GM13976 (cell line): Measurements from ENCODE around the gene GID8.

Source experiments
- DNase-seq: peaks from one replicate; pipeline ENCODE4 v3.0.0; 2012; ENCODE audit warnings: low spot score
- in situ Hi-C: fragments of 300-500 bp; cut with MboI; formaldehyde crosslinking; loops from one replicate; pipeline ENCODE4 v1.12.0; 2022; ENCODE audit warnings: low sequenced_read_pairs, mixed read lengths, inconsistent platforms; ENCODE audit not compliant: unreplicated experiment
- TF ChIP-seq, protein P1 (sequence below): IDR thresholded peaks from 2 replicates; pipeline ENCODE4 v1.5.1; 2012; ENCODE audit warnings: borderline replicate concordance, mild to moderate bottlenecking; ENCODE audit not compliant: insufficient read depth; ENCODE audit errors: extremely low read depth, missing control alignments, control extremely low read depth

The GID8 gene

DNA sequence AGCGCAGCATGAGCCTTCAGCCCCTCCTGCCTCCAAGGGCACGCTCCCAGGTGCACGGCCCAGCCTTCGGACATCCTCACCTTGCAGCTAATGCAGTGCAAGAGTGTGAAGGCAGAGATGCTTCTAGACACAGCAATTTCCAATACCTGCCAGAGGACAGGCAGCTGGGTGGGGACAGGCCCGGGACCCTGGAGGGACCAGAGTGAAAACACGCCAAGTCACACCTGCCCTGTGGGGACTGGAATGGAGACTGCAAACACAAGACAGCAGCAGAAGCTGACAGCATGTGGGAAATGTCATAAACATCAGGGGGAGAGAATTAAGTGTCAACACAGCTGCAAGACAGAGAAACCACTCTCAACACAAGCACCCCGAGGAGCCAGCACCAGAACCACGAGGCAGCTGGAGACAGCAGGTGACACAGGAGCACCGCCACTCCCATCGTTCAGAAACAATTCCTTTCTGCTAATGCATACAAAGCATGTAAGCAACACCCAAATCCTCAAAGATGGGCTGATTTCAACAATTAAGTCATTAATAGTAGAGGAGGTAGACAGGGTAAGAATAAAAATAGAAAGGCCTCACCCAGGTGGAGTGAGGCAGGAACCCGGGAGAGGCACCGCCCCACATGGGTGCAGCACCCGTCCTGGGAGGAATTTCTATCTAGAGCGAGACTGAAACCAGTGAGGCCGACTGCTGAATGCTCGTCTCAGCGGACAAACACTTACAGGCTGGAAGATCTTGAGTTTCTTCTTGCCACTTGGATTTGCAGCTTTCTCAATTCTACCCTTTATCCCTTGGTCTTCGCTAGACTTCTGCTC lies 28.8 kb upstream of the GID8 start:
- in situ Hi-C loops, result no loop called here
- TF ChIP-seq, protein P1, sequence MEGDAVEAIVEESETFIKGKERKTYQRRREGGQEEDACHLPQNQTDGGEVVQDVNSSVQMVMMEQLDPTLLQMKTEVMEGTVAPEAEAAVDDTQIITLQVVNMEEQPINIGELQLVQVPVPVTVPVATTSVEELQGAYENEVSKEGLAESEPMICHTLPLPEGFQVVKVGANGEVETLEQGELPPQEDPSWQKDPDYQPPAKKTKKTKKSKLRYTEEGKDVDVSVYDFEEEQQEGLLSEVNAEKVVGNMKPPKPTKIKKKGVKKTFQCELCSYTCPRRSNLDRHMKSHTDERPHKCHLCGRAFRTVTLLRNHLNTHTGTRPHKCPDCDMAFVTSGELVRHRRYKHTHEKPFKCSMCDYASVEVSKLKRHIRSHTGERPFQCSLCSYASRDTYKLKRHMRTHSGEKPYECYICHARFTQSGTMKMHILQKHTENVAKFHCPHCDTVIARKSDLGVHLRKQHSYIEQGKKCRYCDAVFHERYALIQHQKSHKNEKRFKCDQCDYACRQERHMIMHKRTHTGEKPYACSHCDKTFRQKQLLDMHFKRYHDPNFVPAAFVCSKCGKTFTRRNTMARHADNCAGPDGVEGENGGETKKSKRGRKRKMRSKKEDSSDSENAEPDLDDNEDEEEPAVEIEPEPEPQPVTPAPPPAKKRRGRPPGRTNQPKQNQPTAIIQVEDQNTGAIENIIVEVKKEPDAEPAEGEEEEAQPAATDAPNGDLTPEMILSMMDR, result no peak
- DNase-seq, result no peak

DNA sequence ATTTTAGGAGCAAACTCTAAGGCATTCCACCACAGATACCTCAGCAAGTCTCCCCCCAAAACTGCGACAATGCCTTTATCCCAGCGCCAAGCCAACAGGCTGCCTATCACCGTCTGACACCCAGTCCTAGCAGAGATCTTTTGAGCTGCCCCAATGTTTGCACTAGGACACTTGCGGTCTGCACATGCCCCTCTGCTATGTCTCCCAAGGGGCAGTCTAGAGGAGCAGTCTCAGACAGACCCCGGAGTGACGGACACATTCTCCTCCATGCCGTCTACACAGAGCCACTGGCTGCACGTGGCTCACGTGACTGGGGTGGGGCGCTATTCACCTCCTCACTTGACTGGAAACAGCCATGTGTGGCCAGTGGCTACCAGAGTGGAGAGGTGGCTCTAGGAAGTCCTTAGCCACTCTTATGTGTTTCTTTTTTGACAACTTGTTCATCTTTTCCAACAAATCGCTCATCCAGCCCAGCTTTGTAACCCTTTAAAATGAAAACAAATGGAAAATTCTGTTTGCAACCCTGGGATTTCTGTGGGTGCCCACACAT lies 27.7 kb upstream of the GID8 start:
- DNase-seq, result no peak
- TF ChIP-seq, protein P1, result no peak
- in situ Hi-C loops, result no loop called here

DNA sequence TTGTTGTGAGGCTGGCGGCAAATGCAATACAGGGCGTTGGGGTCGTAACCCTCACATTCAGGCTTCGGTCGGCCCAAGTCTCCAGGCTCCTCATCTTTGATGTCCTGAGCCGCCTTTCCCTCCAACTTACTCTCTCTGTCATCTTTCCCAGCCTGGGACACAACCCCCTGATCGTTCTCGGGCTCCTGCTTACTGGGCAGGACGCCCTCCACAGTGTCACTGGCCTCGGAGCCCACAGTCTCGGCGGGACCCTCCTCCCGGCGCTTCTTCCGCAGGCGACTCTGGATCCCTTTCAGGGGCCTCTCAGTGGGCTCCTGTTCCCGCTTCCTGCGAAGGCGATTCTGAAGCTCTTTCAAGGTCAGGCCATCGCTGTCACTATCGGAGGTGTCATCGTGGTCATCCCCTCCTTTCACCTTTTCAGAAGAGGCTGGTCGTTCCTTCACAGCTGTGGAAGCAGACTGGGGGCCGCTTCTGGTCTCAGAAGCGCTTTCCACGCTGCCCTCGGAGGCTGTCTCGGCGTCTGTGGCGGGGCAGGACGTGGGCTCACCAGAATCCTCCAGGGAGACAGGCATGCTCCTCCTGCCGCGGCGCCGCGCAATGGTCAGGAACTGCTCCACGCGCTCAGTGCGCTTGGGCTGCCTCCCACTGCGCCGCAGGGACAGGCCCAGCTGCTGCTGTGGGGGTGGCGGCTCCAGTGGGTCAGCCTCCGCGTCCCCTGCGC lies 27.0 kb upstream of the GID8 start:
- no peak for DNase-seq
- in situ Hi-C loops, result no loop called here
- TF ChIP-seq, protein P1, result no peak

DNA sequence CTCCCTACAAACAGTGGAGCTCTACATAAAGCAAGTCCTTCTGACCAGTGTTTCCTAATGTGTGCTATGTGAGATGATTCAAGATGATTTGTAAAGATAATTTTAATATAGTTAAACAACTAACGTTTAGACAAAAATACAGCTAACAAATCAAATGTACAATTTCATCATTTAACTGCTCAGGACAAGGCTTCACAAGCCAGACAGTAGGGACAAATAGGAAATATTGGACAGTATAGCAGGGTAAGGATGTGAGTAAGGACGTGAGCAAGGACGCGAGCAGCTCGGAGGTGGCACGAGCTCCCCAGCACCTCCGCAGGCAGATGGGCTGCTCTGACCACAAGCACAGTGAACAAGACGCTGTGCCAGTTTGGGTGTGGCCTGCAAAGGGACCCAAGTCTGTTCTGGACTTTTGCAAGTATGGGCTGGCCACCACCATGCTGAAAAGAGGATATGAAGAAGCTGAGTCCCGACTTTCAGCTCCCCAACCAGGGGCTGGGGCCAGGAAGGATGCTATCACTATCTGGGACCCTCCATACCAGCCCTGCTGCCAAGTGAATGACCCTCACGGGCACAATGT lies 26.2 kb upstream of the GID8 start:
- no peak for DNase-seq
- TF ChIP-seq, protein P1, result no peak
- in situ Hi-C loops, result no loop called here

DNA sequence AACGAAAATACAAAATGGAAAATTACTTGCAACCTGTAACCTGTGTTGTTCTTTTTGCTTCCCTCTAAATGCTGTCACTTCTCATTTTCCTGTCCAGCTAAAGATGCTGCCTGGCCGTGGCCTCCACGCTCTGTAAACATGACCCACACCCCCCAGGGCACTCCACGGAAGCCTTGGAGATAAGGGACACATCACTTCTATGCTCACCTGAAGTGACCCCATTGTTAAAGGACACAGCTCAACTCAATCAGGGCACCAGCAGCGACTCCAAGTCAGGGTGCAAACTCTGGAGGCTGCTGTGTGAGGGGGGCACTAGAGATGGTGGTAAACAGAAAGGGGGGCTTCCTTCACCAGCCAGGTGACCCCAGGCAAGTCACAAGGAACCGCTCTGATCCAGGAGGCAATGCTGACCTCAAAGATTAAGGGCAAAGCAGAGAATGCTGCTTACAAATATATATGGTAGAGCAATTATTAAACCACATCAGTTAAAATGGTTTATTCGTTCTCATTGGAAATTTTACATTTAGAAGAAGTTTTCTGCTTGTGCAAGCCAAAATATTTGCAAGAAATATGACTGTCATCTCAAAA lies 24.8 kb upstream of the GID8 start:
- in situ Hi-C loops, result no loop called here
- DNase-seq, result no peak
- TF ChIP-seq, protein P1, result no peak

DNA sequence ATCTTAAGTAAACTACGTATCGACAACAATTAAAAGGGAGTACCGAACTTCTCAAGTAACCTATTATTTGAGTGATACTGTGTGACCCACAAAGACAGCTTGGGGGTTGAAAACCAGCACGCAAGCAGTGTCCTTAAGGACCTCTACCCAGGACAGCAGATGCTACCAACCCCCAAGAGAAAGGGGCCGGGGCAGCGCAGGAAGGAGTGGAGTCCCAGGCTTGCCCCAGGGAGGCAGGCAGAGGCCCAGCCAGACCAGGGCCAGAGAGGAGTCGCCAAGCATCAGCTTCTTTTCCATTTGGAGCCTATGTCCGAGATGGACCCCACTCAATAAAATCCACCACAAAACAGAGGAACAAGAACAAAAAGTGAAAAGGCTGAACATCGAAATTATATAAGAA lies 23.5 kb upstream of the GID8 start:
- in situ Hi-C loops, result no loop called here
- TF ChIP-seq, protein P1, result no peak
- no peak for DNase-seq
